RPMI7951 (cell line): Measurements from ENCODE around the gene RHO. TPM values are rescaled to one million over a fixed set of nuclear protein-coding genes. Genes with fewer than 3 reads are reported as not detected.
"Not testable (repeated sequence)": the region's sequence is repeated elsewhere in the genome, so short reads cannot be mapped to it uniquely, and the experiment has no call there.

Experiments
- DNase-seq: peaks from one replicate; pipeline ENCODE4 v3.0.0-alpha.2; 2012; ENCODE audit warnings: low read depth
- total RNA-seq: library from RNA; depleted of rRNA; stranded (reverse); fragments of >200 nt; shearing (Covaris generic); gene quantifications from 2 replicates; pipeline ENCODE4 v1.2.3, GENCODE V29; 2014

Gene RHO
- total RNA-seq, 1 experiment from 2014 or later, result not detected

DNA sequence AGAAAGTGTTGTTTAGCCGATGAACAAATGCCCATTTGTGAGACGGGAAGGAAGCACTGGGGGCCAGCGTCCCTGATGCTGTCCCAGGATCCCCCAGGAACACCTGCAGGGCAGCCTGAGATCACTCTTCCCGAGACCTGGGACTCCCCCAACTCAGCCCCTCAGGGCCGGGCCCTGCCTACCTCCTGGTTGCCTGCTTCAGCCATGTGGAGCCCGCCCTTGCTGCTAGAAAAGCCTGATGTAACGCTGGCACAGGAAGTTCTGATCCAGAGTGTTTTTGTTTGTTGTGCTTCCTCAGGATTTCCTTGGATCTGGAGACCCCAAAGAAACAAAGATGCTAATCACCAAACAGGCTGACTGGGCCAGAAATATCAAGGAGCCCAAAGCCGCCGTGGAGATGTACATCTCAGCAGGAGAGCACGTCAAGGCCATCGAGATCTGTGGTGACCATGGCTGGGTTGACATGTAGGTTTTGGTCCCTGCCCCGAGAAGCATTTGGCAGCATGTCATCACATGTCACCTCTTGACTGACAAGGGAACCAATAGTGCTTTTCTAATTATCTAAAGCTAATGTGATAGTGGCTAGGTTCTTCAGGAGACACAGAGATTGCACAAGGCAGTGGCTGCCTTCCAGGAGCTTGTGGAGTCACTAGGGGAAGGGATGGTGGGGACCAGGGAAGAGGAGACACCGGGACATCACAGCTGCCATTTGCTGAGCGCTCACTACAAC, 28.7 kb upstream of the RHO start:
- not testable (repeated sequence) for DNase-seq

DNA sequence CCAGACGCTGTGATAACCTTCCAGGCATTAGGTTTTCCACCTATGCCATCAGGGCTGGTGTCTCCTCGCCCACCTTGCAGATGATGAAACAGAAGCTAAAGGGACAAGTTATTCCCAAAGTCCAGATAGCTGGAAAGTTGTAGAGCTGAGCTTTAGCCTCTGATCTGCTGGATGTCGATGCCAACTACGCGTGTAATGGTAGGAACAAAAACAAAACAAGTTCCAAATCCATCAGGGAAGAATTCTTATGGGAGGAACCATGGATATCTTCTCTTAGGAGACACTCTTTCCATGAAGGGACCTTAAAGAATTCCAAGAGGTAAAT, 28.1 kb upstream of the RHO start:
- no peak for DNase-seq

DNA sequence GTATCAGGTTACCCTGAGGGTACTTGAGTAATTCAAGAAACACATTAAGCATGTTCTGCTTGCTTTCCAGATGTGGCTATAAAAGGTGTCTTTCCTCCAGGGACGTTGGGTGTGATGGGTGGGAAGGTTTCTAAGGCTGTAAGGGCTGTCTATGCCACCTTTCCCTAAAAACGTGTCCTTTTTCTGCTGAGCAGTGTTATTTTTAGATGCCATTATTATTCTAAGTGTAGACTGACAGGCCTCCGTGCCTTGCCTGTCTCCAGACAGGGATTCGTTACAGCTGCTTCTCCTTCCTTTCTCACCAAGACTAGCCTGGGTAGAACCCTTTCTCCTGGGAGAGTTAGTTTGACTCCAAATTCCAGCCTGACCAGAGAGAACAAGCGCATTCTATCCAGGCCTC, 26.8 kb upstream of the RHO start:
- no peak for DNase-seq

DNA sequence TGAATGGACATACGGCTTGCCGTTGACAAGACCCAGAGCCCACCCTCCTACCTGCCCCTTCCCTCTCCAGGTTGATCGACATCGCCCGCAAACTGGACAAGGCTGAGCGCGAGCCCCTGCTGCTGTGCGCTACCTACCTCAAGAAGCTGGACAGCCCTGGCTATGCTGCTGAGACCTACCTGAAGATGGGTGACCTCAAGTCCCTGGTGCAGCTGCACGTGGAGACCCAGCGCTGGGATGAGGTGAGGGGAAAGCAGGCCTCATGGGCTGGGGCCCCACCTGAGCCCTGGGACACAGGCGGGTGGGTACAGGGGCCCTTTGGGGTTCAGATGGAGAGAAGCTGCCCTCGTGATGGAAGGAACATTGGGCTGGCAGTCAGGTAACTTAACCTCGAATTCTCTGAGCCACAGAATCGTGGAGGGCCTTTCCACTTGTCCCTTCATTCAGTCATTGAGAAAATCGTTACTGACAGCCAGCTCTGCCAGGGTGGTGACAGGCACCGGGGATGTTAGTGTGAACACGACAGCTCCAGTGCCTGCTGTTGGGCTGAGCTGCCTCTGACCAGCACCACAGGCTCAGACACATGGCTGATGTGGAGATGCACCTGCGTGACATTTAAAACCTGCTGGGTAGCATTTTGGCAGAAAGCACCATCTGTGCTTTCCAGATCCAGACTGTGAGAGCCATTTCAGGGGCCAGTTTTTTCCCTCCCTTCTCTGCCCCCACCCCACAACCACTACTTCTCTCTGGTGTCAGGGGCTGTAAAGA, 25.6 kb upstream of the RHO start:
- no peak for DNase-seq

DNA sequence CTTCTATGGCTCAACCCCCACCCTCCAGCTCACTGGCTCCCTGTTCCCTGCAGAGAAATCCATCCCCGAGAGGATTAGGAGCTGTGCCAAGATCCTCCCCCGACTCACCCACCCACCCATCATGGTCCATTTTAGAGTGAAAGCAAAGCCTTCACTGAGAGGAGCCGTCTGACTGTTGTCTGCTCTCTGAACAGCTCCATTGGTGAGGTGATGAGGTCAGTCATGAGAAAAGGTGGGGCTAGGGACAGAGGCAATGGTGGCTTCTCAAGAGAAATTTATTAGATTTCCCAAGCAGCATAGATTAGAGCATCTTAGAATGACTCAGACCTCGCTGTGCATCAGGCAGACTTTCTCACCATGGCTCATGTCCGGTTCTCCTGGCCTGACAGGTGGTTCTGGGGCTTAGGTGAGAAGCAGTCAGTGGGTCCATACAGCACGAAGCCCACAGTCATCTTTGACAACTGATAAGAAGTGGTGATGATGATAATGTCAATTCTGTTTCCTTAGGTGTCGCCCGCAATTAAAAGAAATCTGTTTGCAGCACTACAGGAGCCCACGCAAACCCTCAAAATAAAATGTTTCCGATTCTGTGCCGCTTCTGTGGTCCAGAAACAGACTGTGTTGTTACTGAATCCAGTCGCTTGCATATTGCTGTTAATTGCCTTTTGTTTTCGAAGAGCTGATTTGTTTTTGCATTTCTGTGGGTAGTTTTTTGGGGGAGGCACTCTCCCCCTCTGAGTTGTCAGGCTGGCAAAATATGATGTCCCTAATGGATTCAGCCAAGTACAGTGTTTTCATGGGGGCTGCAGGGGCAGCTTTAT, 24.8 kb upstream of the RHO start:
- no peak for DNase-seq

DNA sequence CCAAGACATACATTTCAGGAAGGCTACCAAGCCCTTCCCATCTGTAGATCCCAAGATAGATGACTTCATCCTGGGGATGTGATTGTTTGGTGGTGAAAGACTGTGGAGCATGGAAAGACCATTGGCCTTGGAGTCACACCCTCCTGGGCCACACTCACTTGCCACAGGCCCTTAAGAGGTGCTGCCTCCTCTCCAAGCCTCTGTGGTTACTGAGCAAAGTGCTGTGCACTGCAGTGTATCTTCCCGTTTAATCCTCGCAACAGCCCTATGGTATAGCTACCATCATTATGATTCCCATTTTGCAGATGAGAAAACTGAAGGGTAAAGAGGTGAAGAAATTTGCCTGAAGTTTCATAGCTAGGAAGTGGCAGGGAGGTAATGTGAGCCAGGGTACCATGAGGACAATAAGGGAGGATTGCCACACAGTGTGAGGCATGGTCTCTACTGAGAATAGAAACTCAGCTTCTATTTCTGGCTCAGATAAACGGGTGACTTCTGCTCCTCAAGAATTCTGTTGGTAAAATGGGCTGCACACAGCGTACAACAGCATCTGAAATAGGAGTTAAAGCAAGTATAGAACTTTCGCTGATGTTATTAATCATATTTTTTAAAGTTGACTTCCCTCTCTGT, 23.9 kb upstream of the RHO start:
- DNase-seq, result no peak

DNA sequence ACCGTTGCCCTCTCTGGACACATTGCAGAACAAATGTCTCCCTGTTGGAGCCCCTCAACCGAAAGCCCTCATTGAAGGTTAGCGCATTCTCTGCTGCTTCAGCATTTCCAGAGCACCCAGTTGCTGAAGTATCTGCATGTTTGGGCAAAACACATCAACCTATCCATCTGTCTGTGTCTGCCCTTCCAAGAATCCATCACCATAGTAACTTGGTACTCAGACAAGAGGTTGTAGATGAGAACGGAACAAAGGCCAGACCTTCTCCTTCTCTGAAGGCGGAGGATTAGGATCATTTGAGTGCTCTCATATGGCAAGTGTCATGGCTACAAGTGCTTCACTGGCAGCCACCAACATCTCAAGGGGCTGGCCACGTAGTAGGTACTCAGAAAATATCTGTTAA, 23.1 kb upstream of the RHO start:
- no peak for DNase-seq

DNA sequence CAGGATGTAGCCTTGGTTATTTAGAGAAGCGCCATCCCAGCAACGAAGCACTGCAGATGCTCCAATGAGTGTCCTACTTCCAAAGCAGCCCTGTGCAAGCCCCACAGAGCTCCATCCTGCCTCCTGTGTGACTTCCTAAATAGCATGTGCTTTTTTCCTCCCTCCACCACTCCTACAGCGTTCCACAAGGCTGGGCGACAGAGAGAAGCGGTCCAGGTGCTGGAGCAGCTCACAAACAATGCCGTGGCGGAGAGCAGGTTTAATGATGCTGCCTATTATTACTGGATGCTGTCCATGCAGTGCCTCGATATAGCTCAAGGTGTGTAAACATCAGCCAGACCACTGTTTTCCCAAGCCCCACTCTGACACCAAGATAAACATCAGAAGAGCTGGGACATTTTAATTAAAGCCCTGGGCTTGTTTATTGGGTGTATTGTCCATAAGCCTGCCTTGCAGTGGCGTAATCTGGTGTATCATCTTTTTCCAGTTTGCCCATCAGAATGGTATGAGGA, 22.2 kb upstream of the RHO start:
- DNase-seq, result no peak

DNA sequence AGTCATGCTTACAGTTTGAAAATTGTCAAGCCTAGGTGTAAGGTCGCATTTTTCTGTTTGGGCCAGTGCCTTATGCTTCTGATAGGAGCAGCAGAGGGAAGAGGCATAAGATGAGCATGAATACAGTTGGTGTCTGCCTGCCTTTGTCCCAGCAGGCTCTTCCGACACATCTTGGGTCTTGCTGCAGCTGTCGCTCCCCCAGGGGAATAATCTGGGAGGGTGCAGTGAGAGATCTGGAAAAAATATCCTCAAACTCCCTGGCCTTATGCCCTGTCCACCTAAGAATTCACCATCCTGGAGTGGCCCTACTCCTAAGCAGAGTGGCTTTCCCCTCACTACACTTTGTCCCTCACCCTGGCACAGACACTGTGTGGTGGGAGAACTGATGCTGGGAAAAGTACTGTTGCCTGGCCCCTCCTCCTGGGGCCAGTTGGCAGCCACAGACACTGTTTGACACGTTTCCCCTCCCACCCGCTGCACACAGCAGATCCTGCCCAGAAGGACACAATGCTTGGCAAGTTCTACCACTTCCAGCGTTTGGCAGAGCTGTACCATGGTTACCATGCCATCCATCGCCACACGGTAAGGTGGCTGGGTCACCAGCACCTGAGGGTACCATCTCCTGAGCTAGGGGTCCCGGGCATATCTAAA, 21.1 kb upstream of the RHO start:
- DNase-seq, result no peak

DNA sequence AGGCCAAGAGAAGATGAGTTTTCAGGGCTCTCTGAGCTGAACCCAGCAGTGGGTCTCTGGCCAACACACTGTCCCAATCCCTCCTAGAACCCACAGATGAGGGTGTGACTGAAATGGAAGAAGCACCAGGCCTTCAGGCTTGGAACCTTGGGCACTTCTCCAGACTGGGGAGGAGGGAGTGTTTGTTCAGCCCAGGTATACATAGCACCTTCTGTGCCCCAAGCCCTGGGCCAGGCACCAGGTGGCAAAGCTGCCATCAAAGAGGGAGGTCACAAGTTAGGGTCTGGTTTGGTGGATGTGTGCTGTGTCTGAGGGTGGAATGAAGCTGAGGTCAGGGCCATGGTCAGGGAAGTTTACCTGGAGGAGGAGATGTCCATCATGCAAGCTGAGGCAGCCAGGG, 15.8 kb upstream of the RHO start:
- DNase-seq, result no peak

DNA sequence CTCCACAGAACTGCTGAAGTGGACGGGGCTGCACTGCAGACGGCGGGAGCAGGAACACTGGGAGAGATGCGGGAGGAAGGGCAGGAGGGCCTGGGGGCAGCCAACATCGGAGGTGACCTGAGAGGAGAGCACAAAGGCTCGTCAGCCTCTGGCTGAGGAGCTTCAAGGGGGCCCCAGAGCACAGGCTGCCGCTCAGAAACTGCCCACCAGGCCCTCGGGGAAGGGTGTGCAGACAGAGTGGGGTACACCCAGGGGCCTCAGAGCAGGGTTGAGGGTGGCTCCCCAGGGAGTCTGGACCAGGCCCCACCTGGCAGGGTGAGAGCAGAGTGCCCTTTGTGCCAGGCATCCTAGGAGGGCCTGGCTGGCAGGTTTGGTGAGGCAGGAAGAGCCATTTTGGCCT, 14.7 kb upstream of the RHO start:
- DNase-seq, result no peak

DNA sequence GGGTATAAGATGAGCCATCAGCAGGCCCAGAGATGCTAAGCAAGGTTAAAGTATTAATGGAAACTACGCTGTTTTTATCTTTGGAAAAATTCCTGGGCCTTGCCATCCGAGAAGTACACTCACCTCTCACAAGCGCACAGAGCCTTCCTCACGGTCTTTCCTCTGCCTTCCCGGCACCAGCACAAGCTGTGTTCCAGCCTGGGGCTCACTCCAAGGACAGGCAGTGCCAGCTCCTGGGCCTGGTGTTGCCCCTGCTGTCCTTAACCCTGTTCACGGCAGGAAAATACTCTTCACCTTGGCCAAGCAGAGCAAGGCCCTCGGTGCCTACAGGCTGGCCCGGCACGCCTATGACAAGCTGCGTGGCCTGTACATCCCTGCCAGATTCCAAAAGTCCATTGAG, 14.3 kb upstream of the RHO start:
- DNase-seq, result no peak

DNA sequence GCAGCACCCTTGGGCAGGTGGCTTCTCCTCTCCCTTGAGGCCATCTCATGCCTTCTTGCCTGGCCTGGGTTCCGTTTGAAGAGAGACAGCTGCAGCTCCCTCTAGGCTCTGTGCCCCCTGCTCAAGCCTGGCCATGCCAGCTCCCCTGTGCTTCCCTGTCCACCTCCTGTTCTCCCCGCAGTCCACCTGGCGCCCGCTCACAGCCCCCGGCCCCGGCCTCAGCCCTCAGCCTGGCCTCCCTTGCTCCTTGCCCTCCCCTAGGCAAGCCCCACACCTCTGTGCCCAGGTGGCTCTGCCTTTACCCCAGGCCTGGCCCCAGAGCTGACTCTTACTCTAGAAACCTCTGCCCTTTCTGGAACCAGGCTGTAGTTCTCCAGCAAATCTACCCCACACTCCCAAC, 13.9 kb upstream of the RHO start:
- DNase-seq, result no peak

DNA sequence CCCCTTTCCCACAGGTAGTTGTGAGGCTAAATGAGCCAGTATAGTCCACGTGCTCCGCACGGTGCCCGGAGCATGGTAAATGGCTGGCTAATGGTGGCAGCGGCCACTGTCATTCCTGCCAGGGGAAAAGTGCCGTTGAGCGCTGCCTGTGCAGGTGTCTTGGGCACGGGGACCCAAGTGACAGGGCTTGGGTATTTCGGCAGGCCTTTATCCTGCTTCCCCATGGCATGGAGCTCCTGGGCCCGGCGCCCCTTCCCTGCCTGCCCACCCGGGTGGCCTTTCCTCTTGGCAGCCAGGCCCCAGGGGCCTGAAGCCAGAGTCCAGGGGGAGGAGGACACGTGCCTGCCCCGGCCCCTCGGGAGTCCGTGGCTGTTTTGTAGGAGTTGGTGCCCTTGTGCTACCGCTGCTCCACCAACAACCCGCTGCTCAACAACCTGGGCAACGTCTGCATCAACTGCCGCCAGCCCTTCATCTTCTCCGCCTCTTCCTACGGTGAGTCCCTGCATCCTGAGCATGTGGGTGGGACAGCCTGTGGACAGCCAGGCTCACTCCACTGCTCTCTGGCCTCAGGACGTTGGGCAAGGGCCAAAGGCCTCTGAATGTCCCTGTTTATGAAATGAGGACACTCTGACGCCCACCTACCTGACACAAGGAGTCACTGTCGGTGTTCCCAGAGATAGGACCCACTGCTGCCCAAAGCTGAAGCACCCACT, 13.2 kb upstream of the RHO start:
- not testable (repeated sequence) for DNase-seq

DNA sequence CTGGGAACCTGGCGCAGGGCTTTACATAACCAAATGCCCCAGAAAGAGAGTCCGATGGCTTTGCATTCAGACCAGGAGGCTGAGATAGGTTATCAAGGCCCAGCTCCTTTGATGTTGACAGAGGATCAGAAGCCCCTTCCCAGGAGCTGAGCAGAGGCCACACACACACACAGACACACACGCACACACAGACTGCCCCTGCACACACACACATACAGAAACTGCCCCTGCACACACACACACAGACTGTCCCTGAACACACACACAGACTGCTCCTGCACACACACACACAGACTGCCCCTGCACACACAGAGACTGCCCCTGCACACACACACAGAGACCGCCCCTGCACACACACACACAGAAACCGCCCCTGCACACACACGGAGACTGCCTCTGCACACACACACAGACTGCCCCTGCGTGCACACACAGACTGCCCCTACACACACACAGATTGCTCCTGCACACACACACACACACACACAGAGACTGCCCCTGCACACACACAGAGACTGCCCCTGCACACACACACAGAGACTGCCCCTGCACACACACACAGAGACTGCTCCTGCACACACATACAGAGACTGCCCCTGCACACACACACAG, 12.5 kb upstream of the RHO start:
- DNase-seq, result not testable (repeated sequence)

DNA sequence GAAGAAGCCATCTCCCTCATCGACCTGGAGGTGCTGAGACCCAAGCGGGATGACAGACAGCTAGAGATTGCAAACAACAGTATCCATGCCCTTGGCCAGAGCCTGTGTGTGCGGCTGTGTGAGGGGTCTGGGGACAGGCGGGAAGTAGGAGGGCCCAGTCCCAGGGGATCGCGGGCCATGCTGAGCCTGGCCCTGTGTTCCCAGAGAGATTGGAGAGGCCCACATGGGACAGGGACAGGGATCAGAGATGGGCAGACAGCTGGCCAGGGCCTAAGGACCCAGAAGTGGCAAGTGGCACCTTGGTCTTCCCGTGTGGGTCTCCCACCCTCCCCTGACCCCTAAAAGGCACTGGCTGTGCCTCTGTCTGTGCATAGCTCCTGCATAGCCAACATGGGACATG, 10.9 kb upstream of the RHO start:
- no peak for DNase-seq

DNA sequence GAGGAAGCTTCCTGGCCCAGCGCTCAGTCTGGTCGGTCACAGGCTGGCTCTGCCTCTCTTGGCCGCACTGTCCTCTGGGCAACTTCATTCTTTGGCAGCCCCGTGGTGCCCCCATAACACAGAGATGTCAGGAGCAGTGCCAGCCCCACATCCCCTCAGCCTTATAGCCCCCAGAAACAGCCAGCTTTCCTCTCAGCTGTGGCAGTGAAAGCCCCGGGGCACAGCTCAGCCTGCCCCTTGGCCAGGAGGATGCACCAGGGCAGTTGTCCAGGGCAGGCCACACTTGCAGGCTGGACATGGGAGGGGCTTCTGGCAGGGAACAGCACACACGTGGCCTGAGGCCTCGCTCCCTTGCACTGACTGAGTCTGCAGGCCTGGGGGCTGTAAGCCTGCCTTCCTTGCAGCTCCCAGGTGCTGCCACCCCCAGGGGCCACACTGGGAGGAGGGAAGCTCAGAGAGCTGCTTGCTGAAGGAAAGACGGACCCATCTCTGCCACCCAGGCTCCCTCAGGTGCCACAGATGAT, 10.3 kb upstream of the RHO start:
- DNase-seq, result no peak

DNA sequence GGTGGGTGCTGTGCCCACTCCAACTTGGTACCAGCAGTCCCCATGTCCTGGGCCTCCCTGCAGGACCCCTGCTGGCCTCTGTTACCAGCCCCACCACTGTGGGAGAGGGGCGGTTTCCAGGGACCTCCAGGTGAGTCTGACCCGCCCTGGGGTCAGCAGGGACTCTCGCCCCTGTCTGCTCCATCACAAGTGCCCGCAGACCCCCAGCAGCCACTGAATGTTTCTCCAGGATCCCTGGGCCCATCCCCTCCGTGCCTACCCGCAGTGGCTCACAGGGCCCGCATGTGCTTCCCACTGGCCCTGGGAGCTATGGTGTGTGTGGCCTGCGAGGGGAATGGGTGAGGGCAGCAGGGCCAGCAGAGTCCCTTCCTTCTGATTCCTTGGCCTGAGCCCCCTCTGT, 9.9 kb upstream of the RHO start:
- no peak for DNase-seq

DNA sequence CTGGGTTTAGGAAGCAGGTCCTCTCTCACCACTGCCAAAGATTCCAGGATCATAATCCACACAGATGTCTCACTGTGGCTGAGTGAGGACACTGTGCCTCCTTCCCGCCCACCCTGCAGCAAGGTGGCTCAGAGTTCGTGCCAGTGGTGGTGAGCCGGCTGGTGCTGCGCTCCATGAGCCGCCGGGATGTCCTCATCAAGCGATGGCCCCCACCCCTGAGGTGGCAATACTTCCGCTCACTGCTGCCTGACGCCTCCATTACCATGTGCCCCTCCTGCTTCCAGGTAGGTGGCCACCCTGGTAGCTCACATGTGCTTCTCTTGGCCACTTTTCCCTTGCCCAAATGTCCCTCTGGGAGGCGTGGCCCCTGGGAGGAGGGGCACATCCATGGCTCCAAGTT, 9.0 kb upstream of the RHO start:
- no peak for DNase-seq
